ENCODE data around the gene C10orf90.

DNA sequence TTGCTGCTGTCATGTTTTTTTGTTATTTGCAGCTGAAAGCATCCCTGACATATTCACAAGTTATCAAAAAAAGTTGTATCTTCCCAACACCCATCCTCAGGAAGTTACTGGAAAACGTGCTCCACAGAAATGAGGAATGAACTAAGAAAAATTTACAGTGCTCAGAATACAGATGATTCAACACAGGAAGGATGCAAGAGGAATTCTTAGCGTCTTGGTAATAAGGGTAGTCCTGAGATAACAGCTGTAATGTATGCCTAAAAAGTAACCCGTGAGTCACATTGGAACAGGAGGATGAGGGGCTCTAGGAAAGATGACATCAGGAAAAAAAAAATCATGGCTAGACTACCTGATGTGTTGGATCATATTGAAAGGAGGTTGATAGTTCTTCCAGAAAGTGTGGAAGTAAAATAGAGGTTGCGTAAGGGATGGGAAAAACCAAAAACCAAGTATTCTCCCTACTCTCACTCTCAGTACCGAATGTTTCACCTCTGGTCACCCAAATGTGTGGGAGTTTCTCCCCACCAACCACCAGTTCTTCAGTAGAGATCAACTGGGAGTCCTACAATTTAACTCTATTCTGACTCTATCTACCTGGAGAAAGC, 286.1 kb downstream of the C10orf90 start:
- TF ChIP-seq OSR1 (CRISPR knock-in tag; IDR thresholded peaks at IDR 0.05), result no peak
- no peak for TF ChIP-seq ARNTL (CRISPR knock-in tag; IDR thresholded peaks at IDR 0.05; ENCODE audit: borderline replicate concordance, low read depth)
- TF ChIP-seq ZFP3 (CRISPR knock-in tag; IDR thresholded peaks at IDR 0.05), result no peak
- TF ChIP-seq, protein P1, sequence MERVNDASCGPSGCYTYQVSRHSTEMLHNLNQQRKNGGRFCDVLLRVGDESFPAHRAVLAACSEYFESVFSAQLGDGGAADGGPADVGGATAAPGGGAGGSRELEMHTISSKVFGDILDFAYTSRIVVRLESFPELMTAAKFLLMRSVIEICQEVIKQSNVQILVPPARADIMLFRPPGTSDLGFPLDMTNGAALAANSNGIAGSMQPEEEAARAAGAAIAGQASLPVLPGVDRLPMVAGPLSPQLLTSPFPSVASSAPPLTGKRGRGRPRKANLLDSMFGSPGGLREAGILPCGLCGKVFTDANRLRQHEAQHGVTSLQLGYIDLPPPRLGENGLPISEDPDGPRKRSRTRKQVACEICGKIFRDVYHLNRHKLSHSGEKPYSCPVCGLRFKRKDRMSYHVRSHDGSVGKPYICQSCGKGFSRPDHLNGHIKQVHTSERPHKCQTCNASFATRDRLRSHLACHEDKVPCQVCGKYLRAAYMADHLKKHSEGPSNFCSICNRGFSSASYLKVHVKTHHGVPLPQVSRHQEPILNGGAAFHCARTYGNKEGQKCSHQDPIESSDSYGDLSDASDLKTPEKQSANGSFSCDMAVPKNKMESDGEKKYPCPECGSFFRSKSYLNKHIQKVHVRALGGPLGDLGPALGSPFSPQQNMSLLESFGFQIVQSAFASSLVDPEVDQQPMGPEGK (CRISPR knock-in tag; IDR thresholded peaks at IDR 0.05; ENCODE audit: borderline replicate concordance), result no peak
- TF ChIP-seq RARB (CRISPR knock-in tag; IDR thresholded peaks at IDR 0.05), result no peak
